Uterus (tissue), 2 donors: ENCODE measurements around the gene TSTD1.

Experiments
- POLR2A ChIP-seq, 2 donors: fragments of 450-650 bp; IDR thresholded peaks; one replicate each; pipeline ENCODE4 v1.6.1; 2016; ENCODE audit warnings: antibody characterized with exemption in 2 of 2, mild to moderate bottlenecking in 1 of 2, moderate library complexity in 1 of 2
- TF ChIP-seq, protein P1 (sequence below), 4 experiments: fragments of 200-600 bp in 2 of 4; fragments of 450-650 bp in 2 of 4; sonication (generic) in 2 of 4; IDR thresholded peaks; one replicate each; pipeline ENCODE4 v1.5.1; 2016 to 2019; ENCODE audit warnings: antibody characterized with exemption in 4 of 4, mild to moderate bottlenecking in 2 of 4, moderate library complexity in 1 of 4

- no peak for TF ChIP-seq POLR2A (IDR thresholded peaks at IDR 0.05)
- TF ChIP-seq, protein P1, sequence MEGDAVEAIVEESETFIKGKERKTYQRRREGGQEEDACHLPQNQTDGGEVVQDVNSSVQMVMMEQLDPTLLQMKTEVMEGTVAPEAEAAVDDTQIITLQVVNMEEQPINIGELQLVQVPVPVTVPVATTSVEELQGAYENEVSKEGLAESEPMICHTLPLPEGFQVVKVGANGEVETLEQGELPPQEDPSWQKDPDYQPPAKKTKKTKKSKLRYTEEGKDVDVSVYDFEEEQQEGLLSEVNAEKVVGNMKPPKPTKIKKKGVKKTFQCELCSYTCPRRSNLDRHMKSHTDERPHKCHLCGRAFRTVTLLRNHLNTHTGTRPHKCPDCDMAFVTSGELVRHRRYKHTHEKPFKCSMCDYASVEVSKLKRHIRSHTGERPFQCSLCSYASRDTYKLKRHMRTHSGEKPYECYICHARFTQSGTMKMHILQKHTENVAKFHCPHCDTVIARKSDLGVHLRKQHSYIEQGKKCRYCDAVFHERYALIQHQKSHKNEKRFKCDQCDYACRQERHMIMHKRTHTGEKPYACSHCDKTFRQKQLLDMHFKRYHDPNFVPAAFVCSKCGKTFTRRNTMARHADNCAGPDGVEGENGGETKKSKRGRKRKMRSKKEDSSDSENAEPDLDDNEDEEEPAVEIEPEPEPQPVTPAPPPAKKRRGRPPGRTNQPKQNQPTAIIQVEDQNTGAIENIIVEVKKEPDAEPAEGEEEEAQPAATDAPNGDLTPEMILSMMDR (IDR thresholded peaks at IDR 0.05) = no peak
These were observed 43.7 kb upstream of the TSTD1 start for GRCh38 chr1:161082483-161082882.
